ENCODE results near the gene TDRD7. TPM values are rescaled to one million over a fixed set of nuclear protein-coding genes. Genes with fewer than 3 reads are reported as not detected.

The TDRD7 gene
- total and polyA plus RNA-seq, 9 of the 15 experiments (the other 6 are each of a cell fraction or from before 2014, with no cell fraction given) = 2.2 to 7.7 (median 5.2) TPM

GRCh38 chr9:97441729-97442128 lies 29.8 kb downstream of the TDRD7 start:
- H3K79me2 ChIP-seq (ENCODE audit: control insufficient read depth, insufficient read depth, low read length) = no peaks in the 10 kb centered on the region
- intact Hi-C loops (cut with micrococcal nuclease) (no loop called here), in situ Hi-C loops (cut with MboI) (no loop called here)
- H3K27me3 ChIP-seq (ENCODE audit: control insufficient read depth in 2 of 2, insufficient read depth in 2 of 2, low read length in 2 of 2) = no peaks in the 10 kb centered on the region
- no peak overlapping the region for H3K9ac ChIP-seq (ENCODE audit: insufficient read depth in 1 of 2, low read depth in 2 of 2, low read length in 2 of 2)
- TF ChIP-seq, protein P1, sequence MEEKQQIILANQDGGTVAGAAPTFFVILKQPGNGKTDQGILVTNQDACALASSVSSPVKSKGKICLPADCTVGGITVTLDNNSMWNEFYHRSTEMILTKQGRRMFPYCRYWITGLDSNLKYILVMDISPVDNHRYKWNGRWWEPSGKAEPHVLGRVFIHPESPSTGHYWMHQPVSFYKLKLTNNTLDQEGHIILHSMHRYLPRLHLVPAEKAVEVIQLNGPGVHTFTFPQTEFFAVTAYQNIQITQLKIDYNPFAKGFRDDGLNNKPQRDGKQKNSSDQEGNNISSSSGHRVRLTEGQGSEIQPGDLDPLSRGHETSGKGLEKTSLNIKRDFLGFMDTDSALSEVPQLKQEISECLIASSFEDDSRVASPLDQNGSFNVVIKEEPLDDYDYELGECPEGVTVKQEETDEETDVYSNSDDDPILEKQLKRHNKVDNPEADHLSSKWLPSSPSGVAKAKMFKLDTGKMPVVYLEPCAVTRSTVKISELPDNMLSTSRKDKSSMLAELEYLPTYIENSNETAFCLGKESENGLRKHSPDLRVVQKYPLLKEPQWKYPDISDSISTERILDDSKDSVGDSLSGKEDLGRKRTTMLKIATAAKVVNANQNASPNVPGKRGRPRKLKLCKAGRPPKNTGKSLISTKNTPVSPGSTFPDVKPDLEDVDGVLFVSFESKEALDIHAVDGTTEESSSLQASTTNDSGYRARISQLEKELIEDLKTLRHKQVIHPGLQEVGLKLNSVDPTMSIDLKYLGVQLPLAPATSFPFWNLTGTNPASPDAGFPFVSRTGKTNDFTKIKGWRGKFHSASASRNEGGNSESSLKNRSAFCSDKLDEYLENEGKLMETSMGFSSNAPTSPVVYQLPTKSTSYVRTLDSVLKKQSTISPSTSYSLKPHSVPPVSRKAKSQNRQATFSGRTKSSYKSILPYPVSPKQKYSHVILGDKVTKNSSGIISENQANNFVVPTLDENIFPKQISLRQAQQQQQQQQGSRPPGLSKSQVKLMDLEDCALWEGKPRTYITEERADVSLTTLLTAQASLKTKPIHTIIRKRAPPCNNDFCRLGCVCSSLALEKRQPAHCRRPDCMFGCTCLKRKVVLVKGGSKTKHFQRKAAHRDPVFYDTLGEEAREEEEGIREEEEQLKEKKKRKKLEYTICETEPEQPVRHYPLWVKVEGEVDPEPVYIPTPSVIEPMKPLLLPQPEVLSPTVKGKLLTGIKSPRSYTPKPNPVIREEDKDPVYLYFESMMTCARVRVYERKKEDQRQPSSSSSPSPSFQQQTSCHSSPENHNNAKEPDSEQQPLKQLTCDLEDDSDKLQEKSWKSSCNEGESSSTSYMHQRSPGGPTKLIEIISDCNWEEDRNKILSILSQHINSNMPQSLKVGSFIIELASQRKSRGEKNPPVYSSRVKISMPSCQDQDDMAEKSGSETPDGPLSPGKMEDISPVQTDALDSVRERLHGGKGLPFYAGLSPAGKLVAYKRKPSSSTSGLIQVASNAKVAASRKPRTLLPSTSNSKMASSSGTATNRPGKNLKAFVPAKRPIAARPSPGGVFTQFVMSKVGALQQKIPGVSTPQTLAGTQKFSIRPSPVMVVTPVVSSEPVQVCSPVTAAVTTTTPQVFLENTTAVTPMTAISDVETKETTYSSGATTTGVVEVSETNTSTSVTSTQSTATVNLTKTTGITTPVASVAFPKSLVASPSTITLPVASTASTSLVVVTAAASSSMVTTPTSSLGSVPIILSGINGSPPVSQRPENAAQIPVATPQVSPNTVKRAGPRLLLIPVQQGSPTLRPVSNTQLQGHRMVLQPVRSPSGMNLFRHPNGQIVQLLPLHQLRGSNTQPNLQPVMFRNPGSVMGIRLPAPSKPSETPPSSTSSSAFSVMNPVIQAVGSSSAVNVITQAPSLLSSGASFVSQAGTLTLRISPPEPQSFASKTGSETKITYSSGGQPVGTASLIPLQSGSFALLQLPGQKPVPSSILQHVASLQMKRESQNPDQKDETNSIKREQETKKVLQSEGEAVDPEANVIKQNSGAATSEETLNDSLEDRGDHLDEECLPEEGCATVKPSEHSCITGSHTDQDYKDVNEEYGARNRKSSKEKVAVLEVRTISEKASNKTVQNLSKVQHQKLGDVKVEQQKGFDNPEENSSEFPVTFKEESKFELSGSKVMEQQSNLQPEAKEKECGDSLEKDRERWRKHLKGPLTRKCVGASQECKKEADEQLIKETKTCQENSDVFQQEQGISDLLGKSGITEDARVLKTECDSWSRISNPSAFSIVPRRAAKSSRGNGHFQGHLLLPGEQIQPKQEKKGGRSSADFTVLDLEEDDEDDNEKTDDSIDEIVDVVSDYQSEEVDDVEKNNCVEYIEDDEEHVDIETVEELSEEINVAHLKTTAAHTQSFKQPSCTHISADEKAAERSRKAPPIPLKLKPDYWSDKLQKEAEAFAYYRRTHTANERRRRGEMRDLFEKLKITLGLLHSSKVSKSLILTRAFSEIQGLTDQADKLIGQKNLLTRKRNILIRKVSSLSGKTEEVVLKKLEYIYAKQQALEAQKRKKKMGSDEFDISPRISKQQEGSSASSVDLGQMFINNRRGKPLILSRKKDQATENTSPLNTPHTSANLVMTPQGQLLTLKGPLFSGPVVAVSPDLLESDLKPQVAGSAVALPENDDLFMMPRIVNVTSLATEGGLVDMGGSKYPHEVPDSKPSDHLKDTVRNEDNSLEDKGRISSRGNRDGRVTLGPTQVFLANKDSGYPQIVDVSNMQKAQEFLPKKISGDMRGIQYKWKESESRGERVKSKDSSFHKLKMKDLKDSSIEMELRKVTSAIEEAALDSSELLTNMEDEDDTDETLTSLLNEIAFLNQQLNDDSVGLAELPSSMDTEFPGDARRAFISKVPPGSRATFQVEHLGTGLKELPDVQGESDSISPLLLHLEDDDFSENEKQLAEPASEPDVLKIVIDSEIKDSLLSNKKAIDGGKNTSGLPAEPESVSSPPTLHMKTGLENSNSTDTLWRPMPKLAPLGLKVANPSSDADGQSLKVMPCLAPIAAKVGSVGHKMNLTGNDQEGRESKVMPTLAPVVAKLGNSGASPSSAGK (IDR thresholded peaks at IDR 0.05) = no peak
- no peak for TF ChIP-seq GATAD2B (IDR thresholded peaks at IDR 0.05; ENCODE audit: borderline replicate concordance)
- TF ChIP-seq TOE1 (IDR thresholded peaks at IDR 0.05; ENCODE audit: borderline replicate concordance) = no peak
- no peak for TF ChIP-seq TOE1 (CRISPR knock-in tag; IDR thresholded peaks at IDR 0.05; ENCODE audit: borderline replicate concordance, low read depth)
- no peak for TF ChIP-seq MTA3 (IDR thresholded peaks at IDR 0.05; ENCODE audit: borderline replicate concordance)
- TF ChIP-seq NCOA6 (IDR thresholded peaks at IDR 0.05) = no peak
- TF ChIP-seq MEF2A (IDR thresholded peaks at IDR 0.05; ENCODE audit: control insufficient read depth, low read depth, low read length) = no peak
- no peak for TF ChIP-seq PTTG1 (tag; IDR thresholded peaks at IDR 0.05; ENCODE audit: low read depth)
- no peak for TF ChIP-seq RBM39 (optimal IDR thresholded peaks at IDR 0.05; ENCODE audit: low read depth, low read length)
- TF ChIP-seq MECOM (CRISPR knock-in tag; IDR thresholded peaks at IDR 0.05) = no peak
- no peak for TF ChIP-seq ELF1 (tag; IDR thresholded peaks at IDR 0.05)
- no peak for TF ChIP-seq PREB (CRISPR knock-in tag; IDR thresholded peaks at IDR 0.05)
- WGBS (ENCODE audit: insufficient coverage, low coverage, missing lambda C conversion rate) = 47% methylated on average over 2 of the region's 2 CpGs
- ATAC-seq (no peak), FAIRE-seq (no peak), DNase-seq (ENCODE audit: extremely low read depth in 1 of 4, low spot score in 3 of 4) (no peak)
- no peak overlapping the region for H2AFZ ChIP-seq (ENCODE audit: low read depth, low read length)
- BruUV-seq (replicated peaks) = no TSS peak
- no peaks in the 10 kb centered on the region for H3K9me1 ChIP-seq (ENCODE audit: control insufficient read depth, insufficient read depth, low read length)
- ChIA-PET POLR2A (interaction anchor here (1.2 to 2.3 kb wide), 2 partner anchors 8 to 9 kb away, joined by 6 read pairs; no protein-coding TSS in a partner anchor), CTCF (ENCODE audit: low intra/inter-chr PET ratio) (no interaction called here)
- no peaks in the 10 kb centered on the region for H3K4me1 ChIP-seq (replicated peaks in 1 of 2; ENCODE audit: control insufficient read depth in 2 of 2, insufficient read depth in 2 of 2, low read length in 2 of 2)
- no peak overlapping the region for H3K4me3 ChIP-seq
- H3K36me3 ChIP-seq (ENCODE audit: control insufficient read depth, insufficient read depth, low read length) = no peaks in the 10 kb centered on the region
- H4K20me1 ChIP-seq (replicated peaks; ENCODE audit: control insufficient read depth, insufficient read depth, low read length) = no peaks in the 10 kb centered on the region
- H3K9me3 ChIP-seq (replicated peaks; ENCODE audit: control insufficient read depth, insufficient read depth, low read depth, low read length) = no peaks in the 10 kb centered on the region
- H3K27ac ChIP-seq (ENCODE audit: extremely low read depth, low read depth, low read length) = no peak overlapping the region
- H3K4me2 ChIP-seq (ENCODE audit: insufficient read depth, low read length) = no peak overlapping the region

All from K562 (cell line).